ENCODE data around the gene CSNK1G1.
"Not testable (repeated sequence)": the region's sequence is repeated elsewhere in the genome, so short reads cannot be mapped to it uniquely, and the experiment has no call there.

CSNK1G1 gene

GRCh38 chr15:64331668-64332067 lies 24.3 kb downstream of the CSNK1G1 start:
- not testable (repeated sequence) for H3K18ac ChIP-seq (ENCODE audit: low read length); H3K27me3 ChIP-seq (ENCODE audit: control insufficient read depth in 3 of 3, insufficient read depth in 3 of 3, low read depth in 1 of 3, low read length in 3 of 3); H4K8ac ChIP-seq (ENCODE audit: low read depth, low read length); H2BK15ac ChIP-seq (ENCODE audit: low read length); H3K14ac ChIP-seq (ENCODE audit: low read length); H3K4me3 ChIP-seq (ENCODE audit: low read length in 2 of 2); H2BK12ac ChIP-seq (ENCODE audit: low read length); H3K27ac ChIP-seq (replicated peaks; ENCODE audit: low read length); H2BK5ac ChIP-seq (ENCODE audit: low read length); H3K4ac ChIP-seq (ENCODE audit: low read length); H3K9me3 ChIP-seq (replicated peaks in 1 of 2; ENCODE audit: control insufficient read depth in 2 of 2, insufficient read depth in 1 of 2, low read depth in 1 of 2, low read length in 2 of 2); H4K91ac ChIP-seq (ENCODE audit: low read depth, low read length, poor library complexity); H2AFZ ChIP-seq (ENCODE audit: low read length); H3K23ac ChIP-seq (ENCODE audit: low read depth, low read length, poor library complexity); H3K4me1 ChIP-seq (ENCODE audit: control insufficient read depth in 2 of 2, insufficient read depth in 1 of 2, low read depth in 1 of 2, low read length in 2 of 2); H2BK120ac ChIP-seq (ENCODE audit: low read depth, low read length); H2AK5ac ChIP-seq (ENCODE audit: low read depth, low read length); DNase-seq (ENCODE audit: low spot score); H3K79me1 ChIP-seq (ENCODE audit: low read depth, low read length); H3K9ac ChIP-seq (ENCODE audit: low read depth, low read length, poor library complexity); H3K4me2 ChIP-seq (ENCODE audit: insufficient read depth, low read length, poor library complexity, severe bottlenecking)
- peaks cover 2 to 12% of the 10 kb centered on the region in 2 donors for H3K36me3 ChIP-seq (replicated peaks in 1 of 2; ENCODE audit: control insufficient read depth in 2 of 2, insufficient read depth in 2 of 2, low read length in 2 of 2)
- WGBS, 2 donors (ENCODE audit: extremely low coverage in 2 of 2, insufficient read length in 2 of 2, insufficient replicate concordance in 1 of 2): no CpG with 5 or more reads among the region's 3 CpGs

- not testable (repeated sequence) for H4K8ac ChIP-seq (ENCODE audit: low read depth, low read length); H3K36me3 ChIP-seq (replicated peaks in 1 of 2; ENCODE audit: control insufficient read depth in 2 of 2, insufficient read depth in 2 of 2, low read length in 2 of 2); H3K4me2 ChIP-seq (ENCODE audit: insufficient read depth, low read length, poor library complexity, severe bottlenecking); H3K9me3 ChIP-seq (replicated peaks in 1 of 2; ENCODE audit: control insufficient read depth in 2 of 2, insufficient read depth in 1 of 2, low read depth in 1 of 2, low read length in 2 of 2); H2AK5ac ChIP-seq (ENCODE audit: low read depth, low read length); H3K9ac ChIP-seq (ENCODE audit: low read depth, low read length, poor library complexity); H4K91ac ChIP-seq (ENCODE audit: low read depth, low read length, poor library complexity); H3K27me3 ChIP-seq (ENCODE audit: control insufficient read depth in 3 of 3, insufficient read depth in 3 of 3, low read depth in 1 of 3, low read length in 3 of 3); H3K4me3 ChIP-seq (ENCODE audit: low read length in 2 of 2); H2BK12ac ChIP-seq (ENCODE audit: low read length); H2BK5ac ChIP-seq (ENCODE audit: low read length); H3K18ac ChIP-seq (ENCODE audit: low read length); H2BK15ac ChIP-seq (ENCODE audit: low read length); H2BK120ac ChIP-seq (ENCODE audit: low read depth, low read length); H3K14ac ChIP-seq (ENCODE audit: low read length); H2AFZ ChIP-seq (ENCODE audit: low read length); H3K4me1 ChIP-seq (ENCODE audit: control insufficient read depth in 2 of 2, insufficient read depth in 1 of 2, low read depth in 1 of 2, low read length in 2 of 2); H3K23ac ChIP-seq (ENCODE audit: low read depth, low read length, poor library complexity); DNase-seq (ENCODE audit: low spot score); H3K4ac ChIP-seq (ENCODE audit: low read length); H3K79me1 ChIP-seq (ENCODE audit: low read depth, low read length); H3K27ac ChIP-seq (replicated peaks; ENCODE audit: low read length)
- WGBS, 2 donors (ENCODE audit: extremely low coverage in 2 of 2, insufficient read length in 2 of 2, insufficient replicate concordance in 1 of 2): no CpG with 5 or more reads among the region's 15 CpGs
These were observed 29.0 kb downstream of the CSNK1G1 start for GRCh38 chr15:64326975-64327374.

GRCh38 chr15:64326458-64326857 lies 29.5 kb downstream of the CSNK1G1 start:
- not testable (repeated sequence) for H3K18ac ChIP-seq (ENCODE audit: low read length); H3K9me3 ChIP-seq (replicated peaks in 1 of 2; ENCODE audit: control insufficient read depth in 2 of 2, insufficient read depth in 1 of 2, low read depth in 1 of 2, low read length in 2 of 2); H3K4me2 ChIP-seq (ENCODE audit: insufficient read depth, low read length, poor library complexity, severe bottlenecking); H3K9ac ChIP-seq (ENCODE audit: low read depth, low read length, poor library complexity); H4K8ac ChIP-seq (ENCODE audit: low read depth, low read length); H2AK5ac ChIP-seq (ENCODE audit: low read depth, low read length); H2BK12ac ChIP-seq (ENCODE audit: low read length); H2BK15ac ChIP-seq (ENCODE audit: low read length); H3K27ac ChIP-seq (replicated peaks; ENCODE audit: low read length); H4K91ac ChIP-seq (ENCODE audit: low read depth, low read length, poor library complexity); H3K79me1 ChIP-seq (ENCODE audit: low read depth, low read length); H2AFZ ChIP-seq (ENCODE audit: low read length); H3K4ac ChIP-seq (ENCODE audit: low read length); H3K23ac ChIP-seq (ENCODE audit: low read depth, low read length, poor library complexity); H3K27me3 ChIP-seq (ENCODE audit: control insufficient read depth in 3 of 3, insufficient read depth in 3 of 3, low read depth in 1 of 3, low read length in 3 of 3); H2BK120ac ChIP-seq (ENCODE audit: low read depth, low read length); DNase-seq (ENCODE audit: low spot score); H3K14ac ChIP-seq (ENCODE audit: low read length); H3K4me3 ChIP-seq (ENCODE audit: low read length in 2 of 2); H2BK5ac ChIP-seq (ENCODE audit: low read length); H3K4me1 ChIP-seq (ENCODE audit: control insufficient read depth in 2 of 2, insufficient read depth in 1 of 2, low read depth in 1 of 2, low read length in 2 of 2); H3K36me3 ChIP-seq (replicated peaks in 1 of 2; ENCODE audit: control insufficient read depth in 2 of 2, insufficient read depth in 2 of 2, low read length in 2 of 2)
- WGBS, 2 donors (ENCODE audit: extremely low coverage in 2 of 2, insufficient read length in 2 of 2, insufficient replicate concordance in 1 of 2): no CpG with 5 or more reads among the region's 20 CpGs

- Histone ChIP-seq H2BK120ac (ENCODE audit: low read depth, low read length) (no peak overlapping the region), H2BK15ac (ENCODE audit: low read length) (no peak overlapping the region), H2BK5ac (ENCODE audit: low read length) (no peak overlapping the region), H3K27me3 (ENCODE audit: control insufficient read depth in 3 of 3, insufficient read depth in 3 of 3, low read depth in 1 of 3, low read length in 3 of 3) (no peaks in the 10 kb centered on the region), H3K9ac (ENCODE audit: low read depth, low read length, poor library complexity) (no peak overlapping the region), H3K23ac (ENCODE audit: low read depth, low read length, poor library complexity) (no peak overlapping the region), H3K14ac (ENCODE audit: low read length) (no peak overlapping the region), H3K4me2 (ENCODE audit: insufficient read depth, low read length, poor library complexity, severe bottlenecking) (no peak overlapping the region), H3K9me3 (replicated peaks in 1 of 2; ENCODE audit: control insufficient read depth in 2 of 2, insufficient read depth in 1 of 2, low read depth in 1 of 2, low read length in 2 of 2) (no peaks in the 10 kb centered on the region), H2BK12ac (ENCODE audit: low read length) (no peak overlapping the region), H3K4me3 (ENCODE audit: low read length in 2 of 2) (no peak overlapping the region), H3K36me3 (replicated peaks in 1 of 2; ENCODE audit: control insufficient read depth in 2 of 2, insufficient read depth in 2 of 2, low read length in 2 of 2) (no peaks in the 10 kb centered on the region), H3K4ac (ENCODE audit: low read length) (no peak overlapping the region), H2AFZ (ENCODE audit: low read length) (no peak overlapping the region), H4K8ac (ENCODE audit: low read depth, low read length) (no peak overlapping the region), H3K27ac (replicated peaks; ENCODE audit: low read length) (no peak overlapping the region), H3K79me1 (ENCODE audit: low read depth, low read length) (no peaks in the 10 kb centered on the region), H3K18ac (ENCODE audit: low read length) (no peak overlapping the region), H2AK5ac (ENCODE audit: low read depth, low read length) (no peak overlapping the region), H3K4me1 (ENCODE audit: control insufficient read depth in 2 of 2, insufficient read depth in 1 of 2, low read depth in 1 of 2, low read length in 2 of 2) (peaks cover 0 to 2% of the 10 kb centered on the region in 2 donors), H4K91ac (ENCODE audit: low read depth, low read length, poor library complexity) (no peak overlapping the region)
- DNase-seq (ENCODE audit: low spot score): no peak
- no CpG with 5 or more reads among the region's 5 CpGs for WGBS, 2 donors (ENCODE audit: extremely low coverage in 2 of 2, insufficient read length in 2 of 2, insufficient replicate concordance in 1 of 2)
These were observed 31.7 kb downstream of the CSNK1G1 start for GRCh38 chr15:64324165-64324877.

All from neuronal stem cell (in vitro differentiated cells).